Erythroblast (primary cell): ENCODE measurements around the gene DEDD.

Experiments
- DNase-seq, 2 experiments: peaks; one replicate each; lab custom pipeline; 2025; lab: John Stamatoyannopoulos, UW
- GATA1 ChIP-seq: IDR thresholded peaks from 2 replicates; pipeline ENCODE4 v1.6.1; 2011; ENCODE audit warnings: low read depth, mild to moderate bottlenecking, control low read depth, low read length, moderate library complexity
- POLR2A ChIP-seq: IDR thresholded peaks from 2 replicates; pipeline ENCODE4 v1.6.1; 2011; ENCODE audit warnings: mild to moderate bottlenecking, low read length

DEDD gene

GRCh38 chr1:161106431-161106830, 26.0 kb downstream of the DEDD start:
- no peak for TF ChIP-seq GATA1
- no peak for TF ChIP-seq POLR2A
- DNase-seq = no peak

GRCh38 chr1:161100556-161100955, 31.9 kb downstream of the DEDD start:
- DNase-seq = no peak
- no peak for TF ChIP-seq POLR2A

GRCh38 chr1:161099090-161099802, 33.2 kb downstream of the DEDD start:
- TF ChIP-seq GATA1 (no peak), POLR2A (no peak)
- DNase-seq = no peak

DNA sequence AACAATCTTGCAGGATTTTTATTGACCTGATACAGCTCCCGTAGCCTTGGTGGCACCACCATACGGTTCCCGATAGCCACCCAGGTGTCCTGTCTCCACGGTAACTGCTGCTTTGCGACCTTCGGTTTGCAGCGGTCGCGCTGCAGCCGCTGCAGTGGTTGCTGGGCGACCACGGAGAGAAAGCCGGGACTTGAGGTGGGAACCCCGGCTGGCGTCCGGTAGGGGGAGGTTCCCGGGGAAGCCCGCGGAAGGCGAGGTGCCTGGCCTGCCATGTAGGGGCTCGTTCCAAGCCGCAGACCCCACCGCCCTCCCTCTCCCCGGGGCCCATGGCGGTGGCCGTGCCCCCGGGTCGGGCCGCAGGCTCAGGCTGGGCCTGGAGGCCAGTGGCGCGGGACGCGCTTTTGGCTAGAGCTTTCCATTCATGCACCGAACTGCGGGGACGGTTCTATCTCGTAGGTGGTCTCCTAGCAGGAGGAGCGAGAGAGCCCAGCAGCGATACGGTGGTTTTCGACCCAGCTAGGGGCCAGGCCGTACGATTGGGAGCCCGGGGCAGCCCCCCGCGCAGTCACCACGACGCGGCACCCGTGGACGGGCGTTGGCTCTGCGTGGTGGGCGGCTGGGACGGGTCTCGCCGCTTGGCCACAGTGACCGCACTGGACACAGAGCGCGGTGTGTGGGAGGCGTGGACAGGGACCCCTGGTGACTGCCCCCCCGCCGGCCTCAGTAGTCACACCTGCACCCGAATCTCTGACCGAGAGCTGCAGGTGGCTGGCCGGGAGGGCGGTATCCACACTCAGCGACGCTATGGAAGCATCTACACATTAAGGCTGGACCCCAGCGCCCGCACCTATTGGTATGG, 34.0 kb downstream of the DEDD start, which contains the start of gene KLHDC9:
Gene KLHDC9, plus strand, starts transcription at position 152 of the 859 bp plus-strand sequence. Its CDS starts 175 bp downstream, at position 327.
- peak; percentile 68 to 71 for DNase-seq
- TF ChIP-seq POLR2A = no peak
- no peak for TF ChIP-seq GATA1

DNA sequence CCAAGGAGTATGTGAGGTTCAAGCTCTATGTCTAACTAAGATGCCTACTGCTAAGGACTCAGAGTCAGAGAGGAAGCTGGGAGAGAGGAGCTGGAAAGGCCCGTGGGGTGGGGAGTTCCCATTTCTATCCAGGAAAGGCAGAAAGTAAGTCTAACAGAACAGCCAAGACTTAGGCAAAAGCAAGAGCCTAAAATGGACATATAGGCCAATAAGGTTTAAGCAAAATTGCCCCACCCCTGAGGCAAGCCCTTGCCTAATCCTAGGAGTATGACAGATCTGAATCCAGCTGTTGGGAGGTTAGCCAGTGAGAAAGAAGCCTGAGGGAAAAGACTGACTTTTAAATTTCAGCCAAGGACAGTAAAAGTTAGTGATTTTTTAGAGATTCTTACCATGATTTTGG, 35.9 kb downstream of the DEDD start:
- no peak for TF ChIP-seq GATA1
- DNase-seq = peak in 1 of 2 experiments; percentile 42

GRCh38 chr1:161096015-161096414, 36.5 kb downstream of the DEDD start:
- no peak for DNase-seq
- TF ChIP-seq GATA1 (no peak), POLR2A (no peak)

GRCh38 chr1:161095230-161095629, 37.2 kb downstream of the DEDD start:
- TF ChIP-seq GATA1 = no peak
- TF ChIP-seq POLR2A = no peak
- no peak for DNase-seq

DNA sequence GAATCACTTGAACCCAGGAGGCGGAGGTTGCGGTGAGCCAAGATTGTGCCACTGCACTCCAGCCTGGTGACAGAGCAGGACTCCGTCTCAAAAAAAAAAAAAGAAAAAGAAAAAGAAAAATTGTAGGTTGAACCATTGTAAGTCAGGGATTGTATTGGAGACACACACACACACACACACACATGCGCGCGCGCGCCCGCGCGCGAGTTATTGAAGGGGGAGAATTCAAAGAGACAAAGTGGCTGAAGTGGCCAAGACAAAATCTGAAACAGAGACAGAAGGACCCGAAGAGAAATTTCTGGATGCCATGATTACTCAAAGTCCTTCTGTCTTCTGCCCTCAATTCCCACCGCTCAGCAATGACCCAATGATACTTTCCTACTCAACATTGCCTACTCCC, 38.0 kb downstream of the DEDD start:
- no peak for TF ChIP-seq POLR2A
- TF ChIP-seq GATA1 = no peak
- DNase-seq = no peak

GRCh38 chr1:161092621-161093028, 39.8 kb downstream of the DEDD start:
- no peak for TF ChIP-seq GATA1
- TF ChIP-seq POLR2A = no peak
- no peak for DNase-seq

- TF ChIP-seq GATA1 = no peak
- no peak for TF ChIP-seq POLR2A
- no peak for DNase-seq
These were observed 40.5 kb downstream of the DEDD start for GRCh38 chr1:161091796-161092507.

- DNase-seq = no peak
- TF ChIP-seq POLR2A = no peak
- TF ChIP-seq GATA1 = no peak
These were observed 41.4 kb downstream of the DEDD start for GRCh38 chr1:161091093-161091492.

DNA sequence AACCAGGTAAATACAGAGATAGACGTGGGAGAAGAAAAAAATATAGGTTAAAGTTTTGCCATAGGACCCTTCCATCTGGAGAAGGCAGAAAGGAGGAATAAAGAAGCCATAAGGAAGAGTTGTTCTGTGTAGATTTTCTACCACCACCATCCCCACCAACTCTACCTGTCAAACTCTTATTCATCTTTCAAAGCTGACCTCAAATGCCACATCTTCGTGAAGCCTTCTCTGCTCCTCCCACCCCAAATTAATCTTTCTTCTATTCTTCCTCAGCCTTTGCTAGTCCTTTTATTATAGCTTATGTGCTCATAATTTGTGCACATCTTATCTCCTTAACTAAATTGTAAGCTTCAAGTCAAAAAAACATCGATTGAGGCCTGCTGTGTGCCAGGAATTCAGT, 41.9 kb downstream of the DEDD start:
- no peak for DNase-seq
- TF ChIP-seq POLR2A (no peak), GATA1 (no peak)

GRCh38 chr1:161089938-161090337, 42.5 kb downstream of the DEDD start:
- TF ChIP-seq POLR2A (no peak), GATA1 (no peak)
- no peak for DNase-seq
